Measurements from ENCODE around the gene OMA1.
"Not testable (repeated sequence)": the region's sequence is repeated elsewhere in the genome, so short reads cannot be mapped to it uniquely, and the experiment has no call there.

The OMA1 gene

GRCh38 chr1:58570094-58570493 is 23.6 kb upstream of the OMA1 start:
- no peak for DNase-seq (ENCODE audit: low read depth in 1 of 2, low spot score in 1 of 2)
- in situ Hi-C loops (cut with HindIII; ENCODE audit: low pct_unique_long_range_greater_than_20kb, low sequenced_read_pairs): no loop called here
- no peak for TF ChIP-seq JUND (IDR thresholded peaks at IDR 0.05; ENCODE audit: low read depth)

DNA sequence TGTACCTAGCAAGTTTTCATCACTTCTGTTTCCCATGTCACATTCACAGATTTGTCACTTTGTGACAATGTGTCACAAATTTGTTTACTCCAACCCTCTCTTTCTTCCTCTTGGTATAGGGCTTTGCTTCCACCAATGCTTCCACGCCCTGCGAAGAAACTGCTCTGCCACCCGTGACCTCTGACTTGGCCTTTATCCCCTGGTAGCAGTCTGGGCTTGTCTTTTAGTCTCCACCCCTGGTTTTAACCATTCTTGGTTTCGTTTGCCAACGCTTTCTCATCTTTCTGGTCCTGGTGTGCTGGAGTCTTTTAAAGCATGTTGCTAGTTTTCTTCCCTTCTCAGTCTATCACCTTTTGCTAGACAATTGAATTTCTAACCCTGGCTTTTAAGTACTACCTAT is 22.4 kb upstream of the OMA1 start:
- TF ChIP-seq JUND (IDR thresholded peaks at IDR 0.05; ENCODE audit: low read depth): no peak
- in situ Hi-C loops (cut with HindIII; ENCODE audit: low pct_unique_long_range_greater_than_20kb, low sequenced_read_pairs): no loop called here
- no peak for DNase-seq (ENCODE audit: low read depth in 1 of 2, low spot score in 1 of 2)

GRCh38 chr1:58568271-58568860 is 21.8 kb upstream of the OMA1 start:
- DNase-seq (ENCODE audit: low read depth in 1 of 2, low spot score in 1 of 2): no peak
- TF ChIP-seq JUND (IDR thresholded peaks at IDR 0.05; ENCODE audit: low read depth): no peak
- in situ Hi-C loops (cut with HindIII; ENCODE audit: low pct_unique_long_range_greater_than_20kb, low sequenced_read_pairs): no loop called here

- no peak for TF ChIP-seq JUND (IDR thresholded peaks at IDR 0.05; ENCODE audit: low read depth)
- in situ Hi-C loops (cut with HindIII; ENCODE audit: low pct_unique_long_range_greater_than_20kb, low sequenced_read_pairs): no loop called here
- DNase-seq (ENCODE audit: low read depth in 1 of 2, low spot score in 1 of 2): no peak
Observed at GRCh38 chr1:58566339-58566738, 19.8 kb upstream of the OMA1 start.

DNA sequence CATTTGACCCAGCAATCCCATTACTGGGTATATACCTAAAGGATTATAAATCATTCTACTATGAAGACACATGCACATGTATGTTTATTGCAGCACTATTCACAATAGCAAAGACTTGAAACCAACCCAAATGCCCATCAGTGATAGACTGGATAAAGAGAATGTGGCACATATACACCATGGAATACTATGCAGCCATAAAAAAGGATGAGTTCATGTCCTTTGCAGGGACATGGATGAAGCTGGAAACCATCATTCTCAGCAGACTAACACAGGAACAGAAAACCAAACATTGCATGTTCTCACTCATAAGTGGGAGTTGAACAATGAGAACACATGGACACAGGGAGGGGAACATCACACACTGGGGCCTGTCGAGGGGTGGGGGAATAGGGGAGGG is 17.2 kb upstream of the OMA1 start:
- in situ Hi-C loops (cut with HindIII; ENCODE audit: low pct_unique_long_range_greater_than_20kb, low sequenced_read_pairs): not testable (repeated sequence)

GRCh38 chr1:58561633-58562032 is 15.1 kb upstream of the OMA1 start:
- no peak for DNase-seq (ENCODE audit: low read depth in 1 of 2, low spot score in 1 of 2)
- no peak for TF ChIP-seq JUND (IDR thresholded peaks at IDR 0.05; ENCODE audit: low read depth)
- in situ Hi-C loops (cut with HindIII; ENCODE audit: low pct_unique_long_range_greater_than_20kb, low sequenced_read_pairs): no loop called here

More for the DNA sequence above, 17.2 kb upstream of the OMA1 start:
- not testable (repeated sequence) for DNase-seq (ENCODE audit: low read depth in 1 of 2, low spot score in 1 of 2)

- no peak for TF ChIP-seq JUND (IDR thresholded peaks at IDR 0.05; ENCODE audit: low read depth)
- in situ Hi-C loops (cut with HindIII; ENCODE audit: low pct_unique_long_range_greater_than_20kb, low sequenced_read_pairs): no loop called here
- no peak for DNase-seq (ENCODE audit: low read depth in 1 of 2, low spot score in 1 of 2)
Observed at GRCh38 chr1:58555393-58555792, 8.9 kb upstream of the OMA1 start.

GRCh38 chr1:58551186-58552140 is 4.9 kb upstream of the OMA1 start:
- in situ Hi-C loops (cut with HindIII; ENCODE audit: low pct_unique_long_range_greater_than_20kb, low sequenced_read_pairs): no loop called here
- TF ChIP-seq JUND (IDR thresholded peaks at IDR 0.05; ENCODE audit: low read depth): no peak
- DNase-seq (ENCODE audit: low read depth in 1 of 2, low spot score in 1 of 2): no peak

GRCh38 chr1:58549291-58549690 is 2.8 kb upstream of the OMA1 start:
- in situ Hi-C loops (cut with HindIII; ENCODE audit: low pct_unique_long_range_greater_than_20kb, low sequenced_read_pairs); DNase-seq (ENCODE audit: low read depth in 1 of 2, low spot score in 1 of 2): not testable (repeated sequence)

DNA sequence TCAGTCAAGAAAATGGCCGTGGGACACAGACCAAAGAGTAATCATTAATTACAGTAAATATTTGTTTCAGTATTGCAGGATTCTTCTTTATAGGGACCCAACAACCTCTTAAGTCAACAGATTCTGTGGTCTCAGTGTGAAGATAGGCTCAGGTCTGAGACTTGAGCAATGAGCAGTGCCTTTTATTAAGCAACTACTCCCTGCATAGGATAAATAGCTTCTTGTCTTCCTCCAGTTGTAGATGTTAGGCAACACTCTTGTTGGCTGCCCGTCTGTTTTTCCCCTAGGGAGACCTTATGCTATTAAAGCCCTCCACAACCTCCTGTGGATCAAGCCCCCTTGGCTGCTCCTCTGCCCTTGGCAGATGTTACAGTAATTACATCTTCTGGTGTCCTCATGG is 1.8 kb upstream of the OMA1 start:
- in situ Hi-C loops (cut with HindIII; ENCODE audit: low pct_unique_long_range_greater_than_20kb, low sequenced_read_pairs): no loop called here

GRCh38 chr1:58545591-58546519 is 671 bp downstream of the OMA1 start:
- in situ Hi-C loops (cut with HindIII; ENCODE audit: low pct_unique_long_range_greater_than_20kb, low sequenced_read_pairs): no loop called here
- no peak for TF ChIP-seq JUND (IDR thresholded peaks at IDR 0.05; ENCODE audit: low read depth)
- peak; percentile 3 to 55 for DNase-seq (ENCODE audit: low read depth in 1 of 2, low spot score in 1 of 2)

More for the DNA sequence above, 1.8 kb upstream of the OMA1 start:
- no peak for DNase-seq (ENCODE audit: low read depth in 1 of 2, low spot score in 1 of 2)
- no peak for TF ChIP-seq JUND (IDR thresholded peaks at IDR 0.05; ENCODE audit: low read depth)

- DNase-seq (ENCODE audit: low read depth in 1 of 2, low spot score in 1 of 2): no peak
- in situ Hi-C loops (cut with HindIII; ENCODE audit: low pct_unique_long_range_greater_than_20kb, low sequenced_read_pairs): no loop called here
- TF ChIP-seq JUND (IDR thresholded peaks at IDR 0.05; ENCODE audit: low read depth): no peak
Observed at GRCh38 chr1:58543260-58543659, 3.3 kb downstream of the OMA1 start.

Data from T47D (cell line).